CD14-positive monocyte (primary cell): ENCODE measurements around the gene DPP7. TPM values are rescaled to one million over a fixed set of nuclear protein-coding genes. Genes with fewer than 3 reads are reported as not detected.

ENCODE experiments used
- DNase-seq, 3 donors: peaks; one replicate each; pipeline ENCODE4 v3.0.0-alpha.2; 2011 to 2022
- H2AFZ ChIP-seq: 2 replicates; pipeline ENCODE4 v1.6.0; 2012; ENCODE audit warnings: mild to moderate bottlenecking, low read depth, low read length, inconsistent platforms; ENCODE audit not compliant: insufficient read depth, poor library complexity, severe bottlenecking
- H3K27ac ChIP-seq, 2 donors: 1 replicate in 1 of 2; 2 replicates in 1 of 2; pipeline ENCODE4 v1.5.1; 2012 to 2013; ENCODE audit warnings: low read length in 2 of 2, control low read depth in 1 of 2, inconsistent platforms in 1 of 2, low read depth in 1 of 2, mild to moderate bottlenecking in 1 of 2
- H3K27me3 ChIP-seq, 2 donors: one replicate each; pipeline versions ENCODE4 v1.6.0 to v1.6.1; 2011 to 2013; ENCODE audit warnings: low read length in 2 of 2; ENCODE audit not compliant: control insufficient read depth in 2 of 2, insufficient read depth in 2 of 2
- H3K36me3 ChIP-seq, 2 donors: replicated peaks in 1 of 2; 1 replicate in 1 of 2; 2 replicates in 1 of 2; pipeline versions ENCODE4 v1.5.1 to v1.6.1; 2012 to 2013; ENCODE audit warnings: low read length in 2 of 2, control low read depth in 1 of 2, inconsistent platforms in 1 of 2, mild to moderate bottlenecking in 1 of 2; ENCODE audit not compliant: insufficient read depth in 2 of 2, control insufficient read depth in 1 of 2
- H3K4me1 ChIP-seq, 2 donors: 1 replicate in 1 of 2; 2 replicates in 1 of 2; pipeline versions ENCODE4 v1.5.1 to v1.6.1; 2012 to 2013; ENCODE audit warnings: low read length in 2 of 2, control low read depth in 1 of 2, inconsistent platforms in 1 of 2, mild to moderate bottlenecking in 1 of 2, moderate library complexity in 1 of 2; ENCODE audit not compliant: insufficient read depth in 2 of 2, control insufficient read depth in 1 of 2
- H3K4me2 ChIP-seq: replicated peaks from 2 replicates; pipeline ENCODE3; 2012; ENCODE audit warnings: low read length, moderate library complexity, mild to moderate bottlenecking; ENCODE audit not compliant: poor library complexity, severe bottlenecking; ENCODE audit errors: extremely low read depth
- H3K4me3 ChIP-seq, 3 experiments: fragments of 200-600 bp in 1 of 3; sonication (generic) in 1 of 3; replicated peaks in 1 of 3; 1 replicate in 2 of 3; 2 replicates in 1 of 3; pipeline ENCODE4 v1.5.1; 2011 to 2013; ENCODE audit warnings: low read length in 3 of 3, mild to moderate bottlenecking in 3 of 3, control low read depth in 2 of 3, low read depth in 2 of 3, inconsistent platforms in 1 of 3, moderate library complexity in 1 of 3
- H3K79me2 ChIP-seq: 2 replicates; pipeline ENCODE4 v1.6.0; 2012; ENCODE audit warnings: mild to moderate bottlenecking, control low read depth, inconsistent platforms, low read length, moderate library complexity; ENCODE audit not compliant: insufficient read depth
- H3K9ac ChIP-seq: 2 replicates; pipeline ENCODE4 v1.6.0; 2017; ENCODE audit warnings: low read length, mild to moderate bottlenecking; ENCODE audit not compliant: insufficient read depth, poor library complexity, severe bottlenecking
- H3K9me3 ChIP-seq, 2 donors: replicated peaks in 1 of 2; 1 replicate in 1 of 2; 2 replicates in 1 of 2; pipeline versions ENCODE4 v1.5.1 to v1.6.1; 2012 to 2013; ENCODE audit warnings: low read length in 2 of 2, control low read depth in 1 of 2; ENCODE audit not compliant: control insufficient read depth in 1 of 2, insufficient read depth in 1 of 2
- H4K20me1 ChIP-seq: 2 replicates; pipeline ENCODE4 v1.6.0; 2012; ENCODE audit warnings: mild to moderate bottlenecking, low read length, control low read depth, moderate library complexity; ENCODE audit not compliant: insufficient read depth
- H3K27ac Mint-ChIP-seq, 7 donors: one replicate each; pipeline ENCODE4 v1.8.0; 2020; ENCODE audit warnings: mild to moderate bottlenecking in 7 of 7, mixed read lengths in 7 of 7, moderate library complexity in 6 of 7, inconsistent platforms in 2 of 7
- H3K27me3 Mint-ChIP-seq, 3 donors: one replicate each; pipeline ENCODE4 v1.8.0; 2021 to 2022; ENCODE audit warnings: low read depth in 3 of 3, mild to moderate bottlenecking in 3 of 3, mixed read lengths in 3 of 3, moderate library complexity in 3 of 3, inconsistent platforms in 1 of 3
- H3K36me3 Mint-ChIP-seq, 2 donors: one replicate each; pipeline ENCODE4 v1.8.0; 2020; ENCODE audit warnings: mixed read lengths in 2 of 2, inconsistent platforms in 1 of 2, mild to moderate bottlenecking in 1 of 2
- H3K4me1 Mint-ChIP-seq: one replicate; pipeline ENCODE4 v1.8.0; 2020; ENCODE audit warnings: mild to moderate bottlenecking, mixed read lengths
- H3K4me3 Mint-ChIP-seq, 2 donors: one replicate each; pipeline ENCODE4 v1.8.0; 2020; ENCODE audit warnings: mild to moderate bottlenecking in 2 of 2, mixed read lengths in 2 of 2, moderate library complexity in 1 of 2
- H3K9me3 Mint-ChIP-seq, 7 donors: one replicate each; pipeline ENCODE4 v1.8.0; 2020 to 2022; ENCODE audit warnings: mixed read lengths in 7 of 7, mild to moderate bottlenecking in 6 of 7, moderate library complexity in 6 of 7, inconsistent platforms in 2 of 7
- CTCF ChIP-seq: fragments of 200-600 bp; IDR thresholded peaks from one replicate; pipeline ENCODE4 v1.8.0; 2022; ENCODE audit warnings: antibody characterized with exemption, mild to moderate bottlenecking
- WGBS: methylation state at CpG from one replicate; pipeline ENCODE4 v1.1.5; 2013; ENCODE audit warnings: missing lambda C conversion rate; ENCODE audit not compliant: insufficient coverage; 5-methylcytosine and 5-hydroxymethylcytosine counted together
- intact Hi-C, 2 donors: fragments of 100-400 bp; cut with micrococcal nuclease; formaldehyde crosslinking; loops; one replicate each; pipeline versions ENCODE4 v1.15.0 to v1.15.1; 2023
- polyA plus RNA-seq, 3 donors: library from polyadenylated mRNA; depleted of rRNA in 1 of 3; unstranded in 2 of 3; stranded (reverse) in 1 of 3; fragments of 300-500 nt in 2 of 3; fragments of >200 nt in 1 of 3; fragmentation: Illumina TruSeq in 2 of 3; gene quantifications; 1 replicate in 2 of 3; 2 replicates in 1 of 3; pipeline ENCODE4 v1.2.3, GENCODE V29; 2012 to 2021

The DPP7 gene
- polyA plus RNA-seq, 3 donors: 68.3 to 287 (median 150) TPM

- Mint-ChIP-seq H3K9me3 (peaks cover 5 to 20% (median 12%) of the 10 kb centered on the region in 7 donors), H3K4me1 (no peaks in the 10 kb centered on the region), H3K36me3 (no peaks in the 10 kb centered on the region), H3K27me3 (peaks cover 12 to 28% (median 23%) of the 10 kb centered on the region in 3 donors), H3K4me3 (no peak overlapping the region), H3K27ac (no peak overlapping the region)
- no peak overlapping the region for H3K4me2 ChIP-seq
- H2AFZ ChIP-seq: no peak overlapping the region
- 31% methylated on average over 6 of the region's 24 CpGs for WGBS
- H4K20me1 ChIP-seq: no peaks in the 10 kb centered on the region
- intact Hi-C loops: no loop called here
- peaks cover 0 to 15% of the 10 kb centered on the region in 2 donors for H3K9me3 ChIP-seq
- H3K4me1 ChIP-seq: no peaks in the 10 kb centered on the region
- no peaks in the 10 kb centered on the region for H3K79me2 ChIP-seq
- H3K27me3 ChIP-seq: peaks cover 0 to 3% of the 10 kb centered on the region in 2 donors
- no peak overlapping the region for H3K4me3 ChIP-seq
- no peaks in the 10 kb centered on the region for H3K36me3 ChIP-seq
- H3K9ac ChIP-seq: no peak overlapping the region
- TF ChIP-seq CTCF: no peak
- no peak for DNase-seq
- H3K27ac ChIP-seq: no peak overlapping the region
Observed at GRCh38 chr9:137147793-137148160, 33.2 kb upstream of the DPP7 start.

- Mint-ChIP-seq H3K27ac (peak overlapping the region in 1 of 7 donors; percentile 64), H3K4me3 (peak overlapping the region in 1 of 2 donors; percentile 51), H3K4me1 (no peaks in the 10 kb centered on the region), H3K27me3 (peaks cover 15 to 28% (median 28%) of the 10 kb centered on the region in 3 donors), H3K9me3 (peaks cover 5 to 20% (median 12%) of the 10 kb centered on the region in 7 donors), H3K36me3 (no peaks in the 10 kb centered on the region)
- no peak overlapping the region for H3K4me2 ChIP-seq
- no peaks in the 10 kb centered on the region for H4K20me1 ChIP-seq
- DNase-seq: no peak
- peaks cover 0 to 3% of the 10 kb centered on the region in 2 donors for H3K27me3 ChIP-seq
- H3K4me3 ChIP-seq: no peak overlapping the region
- no peaks in the 10 kb centered on the region for H3K79me2 ChIP-seq
- no peak overlapping the region for H3K27ac ChIP-seq
- no peaks in the 10 kb centered on the region for H3K4me1 ChIP-seq
- H3K36me3 ChIP-seq: no peaks in the 10 kb centered on the region
- H2AFZ ChIP-seq: no peak overlapping the region
- TF ChIP-seq CTCF: no peak
- peaks cover 0 to 15% of the 10 kb centered on the region in 2 donors for H3K9me3 ChIP-seq
- H3K9ac ChIP-seq: no peak overlapping the region
- WGBS: 91% methylated on average over 21 of the region's 26 CpGs
- intact Hi-C loops: no loop called here
Observed at GRCh38 chr9:137147091-137147792, 32.7 kb upstream of the DPP7 start.
